Stimulated activated naive CD8-positive, alpha-beta T cell treated with anti-CD3 and anti-CD28 coated beads, Interleukin-15, amount 100 ng/mL, for 72 hours (primary cell): ENCODE results near the gene NEGR1.

Experiments
- ATAC-seq: fragments of 150-1000 bp; cut with Tn5 transposase; 2 replicates; pipeline ENCODE4 v1.10.0; 2021; ENCODE audit warnings: mild to moderate bottlenecking, moderate library complexity
- DNase-seq, 2 donors: peaks; one replicate each; pipeline ENCODE4 v3.0.0; 2021 to 2022
- H3K27ac Mint-ChIP-seq, 2 donors: one replicate each; pipeline ENCODE4 v1.8.0; 2022; ENCODE audit warnings: mild to moderate bottlenecking in 2 of 2, mixed read lengths in 2 of 2, moderate library complexity in 2 of 2
- H3K27me3 Mint-ChIP-seq: one replicate; pipeline ENCODE4 v1.8.0; 2022; ENCODE audit warnings: mixed read lengths
- H3K4me1 Mint-ChIP-seq: one replicate; pipeline ENCODE4 v1.8.0; 2022; ENCODE audit warnings: mild to moderate bottlenecking, mixed read lengths
- H3K4me3 Mint-ChIP-seq, 2 donors: one replicate each; pipeline ENCODE4 v1.8.0; 2022; ENCODE audit warnings: mild to moderate bottlenecking in 2 of 2, mixed read lengths in 2 of 2, moderate library complexity in 1 of 2
- H3K9me3 Mint-ChIP-seq, 2 donors: one replicate each; pipeline ENCODE4 v1.8.0; 2022; ENCODE audit warnings: mixed read lengths in 2 of 2

The NEGR1 gene

GRCh38 chr1:71464016-71464415, 818.3 kb downstream of the NEGR1 start:
- H3K27me3 Mint-ChIP-seq, result no peaks in the 10 kb centered on the region
- no peak for DNase-seq
- peaks cover 0 to 5% of the 10 kb centered on the region in 2 donors for H3K9me3 Mint-ChIP-seq
- no peak overlapping the region for H3K4me3 Mint-ChIP-seq
- H3K27ac Mint-ChIP-seq, result no peak overlapping the region
- no peak for ATAC-seq
- H3K4me1 Mint-ChIP-seq, result no peaks in the 10 kb centered on the region

GRCh38 chr1:71463144-71463543, 819.2 kb downstream of the NEGR1 start:
- no peak overlapping the region for H3K4me3 Mint-ChIP-seq
- no peak overlapping the region for H3K27ac Mint-ChIP-seq
- no peak for DNase-seq
- no peak for ATAC-seq
- H3K9me3 Mint-ChIP-seq, result peaks cover 0 to 5% of the 10 kb centered on the region in 2 donors
- no peaks in the 10 kb centered on the region for H3K27me3 Mint-ChIP-seq
- H3K4me1 Mint-ChIP-seq, result no peaks in the 10 kb centered on the region

GRCh38 chr1:71462247-71462646, 820.1 kb downstream of the NEGR1 start:
- H3K27ac Mint-ChIP-seq, result no peak overlapping the region
- no peaks in the 10 kb centered on the region for H3K27me3 Mint-ChIP-seq
- no peak for ATAC-seq
- H3K4me3 Mint-ChIP-seq, result no peak overlapping the region
- no peak for DNase-seq
- H3K9me3 Mint-ChIP-seq, result peaks cover 0 to 5% of the 10 kb centered on the region in 2 donors
- no peaks in the 10 kb centered on the region for H3K4me1 Mint-ChIP-seq

- Mint-ChIP-seq H3K4me3 (no peak overlapping the region), H3K27me3 (no peaks in the 10 kb centered on the region), H3K9me3 (peaks cover 0 to 5% of the 10 kb centered on the region in 2 donors), H3K4me1 (no peaks in the 10 kb centered on the region), H3K27ac (no peak overlapping the region)
- DNase-seq (no peak), ATAC-seq (no peak)
Measured at GRCh38 chr1:71461416-71461815, 820.9 kb downstream of the NEGR1 start.

DNA sequence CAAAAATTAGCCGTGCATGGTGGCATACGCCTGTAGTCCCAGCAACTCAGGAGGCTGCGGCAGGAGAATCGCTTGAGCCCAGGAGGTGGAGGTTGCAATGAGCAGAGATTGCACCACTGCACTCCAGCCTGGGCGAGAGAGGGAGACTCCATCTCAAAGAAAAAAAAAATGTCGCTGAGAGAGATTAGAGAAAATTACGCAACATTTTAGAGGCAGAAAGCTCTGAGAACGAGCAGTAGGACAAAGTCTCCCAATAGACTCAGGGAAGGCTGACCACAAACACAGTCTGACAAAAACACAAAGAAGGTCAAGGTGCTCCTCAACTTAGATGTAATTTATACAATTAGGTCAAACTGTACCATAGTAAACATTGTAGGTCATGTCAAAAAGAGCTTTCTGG, 833.9 kb downstream of the NEGR1 start:
- no peak for DNase-seq
- H3K4me3 Mint-ChIP-seq, result no peak overlapping the region
- H3K9me3 Mint-ChIP-seq, result peaks cover 0 to 11% of the 10 kb centered on the region in 2 donors
- no peaks in the 10 kb centered on the region for H3K27me3 Mint-ChIP-seq
- no peak overlapping the region for H3K27ac Mint-ChIP-seq
- no peaks in the 10 kb centered on the region for H3K4me1 Mint-ChIP-seq
- no peak for ATAC-seq

GRCh38 chr1:71438626-71439025, 843.7 kb downstream of the NEGR1 start:
- no peaks in the 10 kb centered on the region for H3K27me3 Mint-ChIP-seq
- DNase-seq (no peak), ATAC-seq (no peak)
- H3K9me3 Mint-ChIP-seq, result no peaks in the 10 kb centered on the region
- no peaks in the 10 kb centered on the region for H3K4me1 Mint-ChIP-seq
- no peak overlapping the region for H3K4me3 Mint-ChIP-seq
- H3K27ac Mint-ChIP-seq, result no peak overlapping the region

DNA sequence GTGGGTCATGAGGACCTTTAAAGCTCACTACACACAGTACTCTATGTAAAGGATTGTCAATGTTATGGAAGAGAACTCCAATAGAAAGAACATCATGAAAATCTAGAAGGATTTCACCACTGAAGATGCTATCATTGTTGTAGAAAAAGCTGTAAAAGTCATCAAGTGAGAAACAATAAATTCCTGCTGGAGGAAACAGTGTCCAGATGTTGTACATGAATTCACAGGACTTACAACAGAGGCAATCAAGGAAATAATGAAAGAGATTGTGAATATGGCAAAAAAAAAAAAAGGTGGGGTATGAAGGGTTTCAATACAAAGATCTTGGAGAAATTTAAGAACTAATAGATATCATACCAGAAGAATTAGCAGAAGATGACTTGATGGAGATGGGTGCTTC, 846.4 kb downstream of the NEGR1 start:
- no peak for ATAC-seq
- no peak for DNase-seq
- peaks cover 0 to 6% of the 10 kb centered on the region in 2 donors for H3K9me3 Mint-ChIP-seq
- H3K27ac Mint-ChIP-seq, result no peak overlapping the region
- H3K4me3 Mint-ChIP-seq, result no peak overlapping the region
- H3K27me3 Mint-ChIP-seq, result no peaks in the 10 kb centered on the region
- no peaks in the 10 kb centered on the region for H3K4me1 Mint-ChIP-seq

- Mint-ChIP-seq H3K27ac (no peak overlapping the region), H3K4me3 (no peak overlapping the region), H3K27me3 (no peaks in the 10 kb centered on the region), H3K9me3 (peaks cover 0 to 6% of the 10 kb centered on the region in 2 donors), H3K4me1 (no peaks in the 10 kb centered on the region)
- DNase-seq (no peak), ATAC-seq (no peak)
Measured at GRCh38 chr1:71434240-71434639, 848.1 kb downstream of the NEGR1 start.

DNA sequence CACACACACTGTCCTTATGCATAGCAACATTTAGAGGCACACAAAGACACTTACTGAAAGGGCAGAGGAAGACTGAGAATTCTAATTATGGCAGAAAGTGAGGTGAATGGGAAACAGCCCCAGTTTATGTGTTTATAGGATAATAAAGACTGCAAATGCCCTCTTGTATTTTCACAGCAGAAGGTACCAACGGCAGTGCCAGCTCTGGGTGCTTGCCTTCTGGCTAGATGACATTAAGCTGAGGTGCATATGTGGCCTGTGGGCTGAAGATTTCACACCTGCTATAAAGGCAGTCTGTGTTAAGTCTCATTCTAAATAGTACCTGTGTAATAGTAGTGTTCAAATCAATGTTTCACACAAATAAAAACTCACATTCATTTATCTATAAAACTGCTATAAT, 854.3 kb downstream of the NEGR1 start:
- no peak overlapping the region for H3K4me3 Mint-ChIP-seq
- H3K27me3 Mint-ChIP-seq, result no peaks in the 10 kb centered on the region
- DNase-seq (no peak), ATAC-seq (no peak)
- no peaks in the 10 kb centered on the region for H3K4me1 Mint-ChIP-seq
- H3K9me3 Mint-ChIP-seq, result peaks cover 0 to under 1% of the 10 kb centered on the region in 2 donors
- no peak overlapping the region for H3K27ac Mint-ChIP-seq

DNA sequence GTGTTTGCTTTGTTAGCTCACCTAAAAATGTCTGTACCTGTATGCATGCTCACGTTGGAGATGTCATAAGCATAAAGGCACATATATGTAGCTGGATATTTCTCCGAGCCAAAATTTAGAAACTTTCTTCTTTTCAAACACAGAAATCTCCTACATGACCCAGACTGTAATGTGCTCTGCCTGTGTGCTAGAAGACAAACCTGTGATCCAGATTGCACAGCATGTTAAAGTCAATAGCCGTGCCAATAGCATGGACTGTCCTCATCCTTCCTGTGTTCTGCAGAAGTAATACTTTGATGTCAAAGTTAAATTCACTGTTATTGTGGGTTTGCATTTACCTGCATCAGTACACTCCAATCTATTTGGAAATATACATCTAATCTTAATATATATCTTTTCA, 855.3 kb downstream of the NEGR1 start:
- no peak overlapping the region for H3K27ac Mint-ChIP-seq
- no peaks in the 10 kb centered on the region for H3K27me3 Mint-ChIP-seq
- H3K4me1 Mint-ChIP-seq, result no peaks in the 10 kb centered on the region
- ATAC-seq (no peak), DNase-seq (no peak)
- no peak overlapping the region for H3K4me3 Mint-ChIP-seq
- H3K9me3 Mint-ChIP-seq, result no peaks in the 10 kb centered on the region

- no peaks in the 10 kb centered on the region for H3K4me1 Mint-ChIP-seq
- ATAC-seq (no peak), DNase-seq (no peak)
- H3K4me3 Mint-ChIP-seq, result no peak overlapping the region
- H3K27ac Mint-ChIP-seq, result no peak overlapping the region
- no peaks in the 10 kb centered on the region for H3K9me3 Mint-ChIP-seq
- no peaks in the 10 kb centered on the region for H3K27me3 Mint-ChIP-seq
Measured at GRCh38 chr1:71424536-71424935, 857.8 kb downstream of the NEGR1 start.

DNA sequence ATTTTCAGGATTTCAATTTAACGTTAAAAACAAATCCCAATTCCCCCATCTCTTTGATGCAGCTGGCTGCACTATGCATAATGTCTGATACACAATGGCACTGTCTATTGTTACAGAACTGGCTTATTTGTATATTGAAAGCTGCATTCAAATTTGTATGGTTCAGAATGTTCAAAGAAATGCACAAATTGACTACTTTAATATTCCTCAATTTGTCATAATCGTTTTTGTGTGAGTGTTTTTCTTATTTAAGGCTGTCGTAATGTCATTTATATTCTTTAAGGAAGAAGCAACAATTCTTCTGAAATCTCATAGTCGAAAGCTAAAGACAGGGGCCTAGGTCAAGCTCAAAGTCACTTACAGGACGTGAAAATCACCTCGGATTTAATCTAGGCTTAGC, 860.1 kb downstream of the NEGR1 start:
- no peak overlapping the region for H3K27ac Mint-ChIP-seq
- DNase-seq, result no peak
- ATAC-seq, result no peak
- H3K27me3 Mint-ChIP-seq, result no peaks in the 10 kb centered on the region
- no peaks in the 10 kb centered on the region for H3K9me3 Mint-ChIP-seq
- no peaks in the 10 kb centered on the region for H3K4me1 Mint-ChIP-seq
- no peak overlapping the region for H3K4me3 Mint-ChIP-seq

DNA sequence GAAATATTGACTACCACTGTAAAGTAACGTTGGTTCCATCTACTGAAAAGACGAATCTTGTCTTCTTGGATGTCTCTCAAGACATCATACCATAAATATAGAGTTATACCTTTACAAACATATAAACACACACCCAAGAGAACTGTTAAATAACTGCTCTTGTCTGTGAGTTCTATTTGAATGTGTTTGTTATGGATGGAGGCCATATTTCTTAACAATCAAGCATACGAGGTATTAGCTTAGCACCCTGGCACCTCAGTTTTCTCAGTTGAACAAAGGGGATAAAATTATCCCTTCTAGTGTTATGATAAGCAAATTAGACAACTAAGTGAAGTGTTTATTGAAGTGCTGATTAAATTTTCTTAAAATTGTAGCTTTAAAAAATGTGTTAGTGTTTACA, 864.9 kb downstream of the NEGR1 start:
- no peak overlapping the region for H3K27ac Mint-ChIP-seq
- no peaks in the 10 kb centered on the region for H3K4me1 Mint-ChIP-seq
- H3K9me3 Mint-ChIP-seq, result no peaks in the 10 kb centered on the region
- no peaks in the 10 kb centered on the region for H3K27me3 Mint-ChIP-seq
- DNase-seq (no peak), ATAC-seq (no peak)
- H3K4me3 Mint-ChIP-seq, result no peak overlapping the region

DNA sequence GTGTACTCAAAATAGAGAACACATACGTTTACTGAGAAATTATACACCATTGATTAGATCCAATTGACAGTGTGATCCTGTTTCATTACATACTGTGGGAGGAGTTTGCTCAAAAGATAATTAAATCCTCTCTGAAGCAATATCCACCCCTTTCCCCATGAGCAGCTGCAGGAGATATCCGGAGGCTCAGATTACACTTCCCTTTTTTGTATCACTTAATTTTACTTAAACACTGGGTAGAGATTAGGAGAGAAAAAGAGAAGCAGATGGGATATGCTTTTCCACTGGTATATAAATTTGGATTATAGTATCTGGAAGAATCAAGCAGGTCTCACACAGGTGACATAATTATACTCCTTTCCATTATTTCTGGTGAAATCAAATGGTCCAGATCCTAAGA, 868.2 kb downstream of the NEGR1 start:
- DNase-seq (no peak), ATAC-seq (no peak)
- Mint-ChIP-seq H3K27ac (no peak overlapping the region), H3K4me3 (no peak overlapping the region), H3K9me3 (no peaks in the 10 kb centered on the region), H3K27me3 (no peaks in the 10 kb centered on the region), H3K4me1 (no peaks in the 10 kb centered on the region)

GRCh38 chr1:71413441-71414175, 868.7 kb downstream of the NEGR1 start:
- Mint-ChIP-seq H3K27ac (no peak overlapping the region), H3K4me1 (no peaks in the 10 kb centered on the region), H3K9me3 (no peaks in the 10 kb centered on the region), H3K27me3 (no peaks in the 10 kb centered on the region), H3K4me3 (no peak overlapping the region)
- DNase-seq, result no peak
- ATAC-seq, result no peak

DNA sequence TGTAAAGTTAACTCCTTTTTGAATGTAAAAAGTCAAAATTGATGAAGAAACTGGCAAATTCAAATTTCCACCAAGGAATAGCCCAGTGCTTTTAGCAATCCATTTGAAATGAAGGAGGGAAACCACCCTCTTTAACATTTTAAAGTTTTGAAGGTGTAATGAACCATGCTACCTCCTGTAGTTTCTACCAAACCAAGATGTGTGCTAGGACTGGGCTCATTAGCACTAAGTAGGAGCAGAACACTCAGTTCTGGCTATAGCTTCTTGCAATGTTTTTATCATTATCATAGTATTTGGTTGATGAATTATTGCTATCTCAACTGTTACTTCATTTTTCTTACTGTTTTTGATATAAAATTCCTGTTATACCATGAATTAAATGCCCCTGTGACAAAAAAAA, 882.3 kb downstream of the NEGR1 start:
- DNase-seq, result no peak
- no peak for ATAC-seq
- no peak overlapping the region for H3K4me3 Mint-ChIP-seq
- H3K4me1 Mint-ChIP-seq, result no peaks in the 10 kb centered on the region
- H3K9me3 Mint-ChIP-seq, result peaks cover 0 to 8% of the 10 kb centered on the region in 2 donors
- H3K27ac Mint-ChIP-seq, result no peak overlapping the region
- no peaks in the 10 kb centered on the region for H3K27me3 Mint-ChIP-seq

- Mint-ChIP-seq H3K27me3 (no peaks in the 10 kb centered on the region), H3K9me3 (peaks cover 4 to 13% of the 10 kb centered on the region in 2 donors), H3K4me1 (no peaks in the 10 kb centered on the region)
Measured at GRCh38 chr1:71399594-71399993, 882.7 kb downstream of the NEGR1 start.

More at GRCh38 chr1:71399594-71399993, 882.7 kb downstream of the NEGR1 start:
- DNase-seq (no peak), ATAC-seq (no peak)
- no peak overlapping the region for H3K27ac Mint-ChIP-seq
- no peak overlapping the region for H3K4me3 Mint-ChIP-seq
